Stimulated activated CD4-positive, alpha-beta T cell treated with anti-CD3 and anti-CD28 coated beads, Interleukin-2, amount 100 ng/mL, for 24 hours (primary cell): ENCODE data around the gene ZNF778.
"Not testable (repeated sequence)": the region's sequence is repeated elsewhere in the genome, so short reads cannot be mapped to it uniquely, and the experiment has no call there.

Source experiments
- DNase-seq, 2 donors: peaks; one replicate each; pipeline ENCODE4 v3.0.0-alpha.2; 2020

ZNF778 gene

DNA sequence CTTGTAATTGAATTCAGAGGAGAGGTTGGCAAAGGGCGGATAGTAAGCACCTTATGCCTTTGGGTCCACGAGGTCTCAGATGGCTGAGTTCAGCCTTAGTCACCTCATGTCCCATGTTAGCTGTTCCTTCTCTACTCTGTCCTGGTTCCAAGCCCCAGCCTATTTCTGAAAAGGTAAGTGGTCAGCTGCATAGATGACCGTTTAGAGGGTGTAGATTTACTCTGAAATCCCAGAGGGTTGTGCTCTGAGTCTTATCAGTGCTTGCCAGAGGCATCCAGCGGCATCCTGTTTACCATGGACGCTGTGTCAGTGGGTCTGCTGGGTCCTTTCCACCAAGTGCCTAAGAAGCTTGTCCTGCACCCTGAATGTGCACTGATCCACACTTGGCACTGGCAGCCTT, 1.9 kb downstream of the ZNF778 start:
- DNase-seq, result no peak

DNA sequence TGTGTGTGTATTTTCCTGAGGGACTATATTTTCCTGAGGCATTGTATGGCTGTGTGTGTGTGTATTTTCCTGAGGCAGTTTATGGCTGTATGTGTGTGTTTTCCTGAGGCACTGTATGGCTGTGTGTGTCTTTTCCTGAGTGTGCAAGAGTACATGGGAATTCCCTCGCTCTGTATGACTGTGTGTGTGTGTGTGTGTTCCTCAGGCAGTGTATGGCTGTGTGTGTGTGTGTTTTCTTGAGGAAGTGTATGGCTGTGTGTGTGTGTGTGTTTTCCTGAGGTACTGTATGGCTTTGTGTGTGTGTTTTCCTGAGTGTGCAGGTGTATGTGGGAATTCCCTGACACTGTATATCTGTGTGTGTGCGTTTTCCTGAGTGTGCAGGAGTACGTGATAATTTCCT, 4.1 kb downstream of the ZNF778 start:
- DNase-seq, result no peak

DNA sequence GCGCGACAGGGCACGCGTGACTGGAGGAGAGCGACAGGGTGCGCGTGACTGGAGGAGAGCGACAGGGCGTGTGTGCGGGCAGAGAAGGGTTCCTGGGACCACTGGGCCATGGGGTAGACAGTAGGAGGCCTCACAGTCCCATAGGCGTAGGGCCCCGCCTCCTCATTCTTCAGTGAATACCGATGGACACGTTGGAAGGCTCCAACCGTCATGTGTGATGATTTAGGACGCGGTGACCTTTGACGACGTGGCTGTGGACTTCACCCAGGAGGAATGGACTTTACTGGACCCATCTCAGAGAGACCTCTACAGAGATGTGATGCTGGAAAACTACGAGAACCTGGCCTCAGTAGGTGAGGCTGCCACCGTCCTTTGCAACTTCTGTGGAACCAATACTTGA, 5.4 kb downstream of the ZNF778 start:
- DNase-seq, result no peak

DNA sequence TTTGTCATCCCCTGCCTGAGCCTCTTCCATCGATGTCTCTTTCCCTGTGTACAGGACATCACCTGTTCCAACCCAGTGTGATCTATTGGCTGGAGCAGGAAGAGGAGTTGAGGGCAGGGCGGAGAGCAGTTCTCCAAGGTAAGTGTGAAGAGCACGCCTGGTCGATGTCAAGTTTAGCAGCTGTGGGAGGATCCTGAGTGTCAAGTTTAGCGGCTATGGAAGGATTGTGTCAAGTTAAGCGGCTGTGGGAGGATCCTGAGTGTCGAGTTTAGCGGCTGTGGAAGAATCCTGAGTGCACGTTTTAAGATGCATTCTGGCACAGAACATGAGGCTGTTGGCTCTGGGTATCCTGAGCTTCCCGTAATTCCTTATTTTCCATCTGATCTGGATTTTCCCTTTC, 7.2 kb downstream of the ZNF778 start:
- no peak for DNase-seq

DNA sequence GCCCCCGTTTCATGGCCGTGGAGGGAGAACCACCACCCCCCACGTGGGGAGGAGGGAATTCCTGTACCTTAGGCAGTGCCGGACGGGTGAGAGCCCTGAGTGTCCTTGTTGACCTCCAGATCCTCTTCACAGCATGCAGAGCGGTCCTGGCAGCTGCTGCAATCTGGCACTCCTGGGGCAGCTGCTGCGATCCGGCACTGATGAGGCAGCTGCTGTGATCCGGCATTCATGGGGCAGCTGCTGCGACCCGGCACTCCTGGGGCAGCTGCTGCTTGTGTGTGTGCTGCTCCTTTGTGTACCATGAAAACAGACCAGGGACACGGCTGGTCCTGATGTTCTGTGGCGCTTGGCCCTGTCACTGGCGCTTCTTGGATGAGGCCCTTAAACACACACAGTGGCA, 12.8 kb downstream of the ZNF778 start:
- DNase-seq, result no peak

DNA sequence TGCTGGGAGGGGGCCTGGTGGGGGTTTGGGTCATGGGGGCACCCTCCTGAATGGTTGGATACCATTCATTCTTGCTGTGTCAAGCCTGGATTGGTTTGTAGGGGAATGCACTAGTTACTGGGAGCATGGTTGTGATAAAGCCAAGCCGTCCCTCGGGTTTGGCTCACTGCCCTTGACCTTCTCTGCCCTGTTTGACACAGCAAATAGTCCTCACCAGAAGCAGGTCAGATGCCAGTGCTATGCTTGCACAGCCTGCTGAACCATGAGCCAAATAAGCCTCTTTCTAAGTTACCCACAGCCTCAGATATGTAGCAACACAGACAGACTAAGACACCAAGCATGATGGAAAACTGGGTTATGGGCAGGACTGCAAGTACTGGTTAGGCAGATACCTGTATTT, 14.6 kb downstream of the ZNF778 start:
- no peak for DNase-seq

DNA sequence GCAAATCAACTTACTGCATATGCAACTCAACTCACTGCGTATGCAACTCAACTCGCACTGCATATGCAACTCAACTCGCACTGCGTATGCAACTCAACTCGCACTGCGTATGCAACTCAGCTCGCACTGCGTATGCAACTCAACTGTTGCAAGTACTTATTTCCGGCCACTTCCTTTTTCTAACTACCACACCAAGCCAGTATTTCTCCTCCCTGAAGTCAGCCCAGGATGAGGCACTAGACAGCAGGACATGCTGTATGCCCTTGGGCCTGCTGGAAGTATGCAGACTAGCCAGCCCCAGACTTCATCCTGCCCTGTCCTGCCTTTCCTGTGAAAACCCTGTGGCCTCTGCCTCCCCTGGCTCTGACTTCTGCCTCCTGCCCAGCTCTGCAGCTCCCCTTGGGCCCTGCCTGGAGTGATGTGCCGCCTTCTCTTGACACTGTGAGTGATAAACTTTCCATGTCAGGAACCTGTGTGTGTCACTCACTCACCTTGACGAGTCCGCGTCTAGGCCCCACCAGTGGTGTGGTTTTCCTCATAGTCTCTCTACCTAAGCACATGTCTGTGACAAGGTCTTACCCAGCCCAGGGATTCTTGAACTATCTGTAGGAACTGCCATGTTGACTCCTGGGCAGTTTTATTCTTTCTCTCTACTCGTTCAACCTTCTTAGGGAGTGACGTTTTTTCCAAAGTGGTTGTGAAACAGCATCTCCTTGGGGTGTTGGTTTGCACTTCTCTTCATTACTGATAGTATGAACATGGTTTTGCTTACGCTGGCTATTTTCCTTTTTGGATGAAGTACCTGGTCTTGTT, 16.4 kb downstream of the ZNF778 start:
- DNase-seq, result no peak

DNA sequence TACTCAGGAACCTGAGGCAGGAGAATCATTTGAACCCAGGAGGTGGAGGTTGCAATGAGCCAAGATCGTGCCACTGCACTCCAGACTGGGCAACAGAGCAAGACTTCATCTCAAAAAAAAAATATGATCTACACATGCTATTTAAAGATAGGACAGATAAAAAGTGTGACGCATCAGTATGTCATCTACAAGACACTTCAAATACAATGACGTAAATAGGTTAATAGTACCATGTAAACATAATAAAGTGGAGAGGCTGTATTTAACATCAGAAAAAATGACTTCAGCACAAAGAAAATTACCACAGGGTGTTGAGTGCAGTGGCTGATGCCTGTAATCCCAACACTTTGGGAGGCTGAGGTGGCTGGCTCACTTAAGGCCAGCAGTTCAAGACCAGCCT, 20.2 kb downstream of the ZNF778 start:
- DNase-seq, result no peak

DNA sequence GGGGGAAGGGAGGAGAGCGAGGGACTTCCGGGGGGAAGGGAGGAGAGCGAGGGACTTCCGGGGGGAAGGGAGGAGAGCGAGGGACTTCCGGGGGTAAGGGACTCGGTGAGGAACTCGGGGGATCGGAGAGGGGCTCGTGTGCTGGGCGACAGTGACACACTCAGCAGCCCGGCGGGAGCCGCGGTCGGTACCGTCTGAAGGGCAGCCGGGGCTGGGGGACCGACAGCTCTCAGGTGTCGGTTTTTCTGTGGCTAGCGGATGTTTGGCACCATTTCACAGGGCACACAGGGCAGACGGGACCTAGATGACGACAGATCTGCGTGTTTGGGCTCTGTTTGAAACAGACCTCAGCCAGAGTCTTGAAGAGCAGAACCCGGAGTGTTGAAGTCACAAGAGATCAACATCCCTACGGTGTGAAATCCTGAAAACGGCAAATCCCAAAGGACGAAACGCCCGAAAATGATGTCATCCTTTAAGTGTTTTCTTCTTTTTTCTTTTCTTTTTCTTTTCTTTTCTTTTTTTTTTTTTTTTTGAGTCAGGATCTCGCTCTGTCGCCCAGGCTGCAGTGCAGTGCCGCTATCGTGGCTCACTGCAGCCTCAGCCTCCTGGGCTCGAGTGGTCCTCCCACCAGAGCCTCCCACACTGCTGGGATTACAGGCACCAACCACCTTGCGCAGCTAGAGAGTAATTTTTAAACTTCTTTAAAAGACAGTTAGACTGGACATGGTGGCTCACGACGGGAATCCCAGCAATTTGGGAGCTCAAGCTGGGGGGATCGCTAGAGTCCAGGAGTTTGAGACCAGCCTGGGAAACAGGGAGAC, 23.9 kb downstream of the ZNF778 start:
- peak; percentile 67 to 76 for DNase-seq

DNA sequence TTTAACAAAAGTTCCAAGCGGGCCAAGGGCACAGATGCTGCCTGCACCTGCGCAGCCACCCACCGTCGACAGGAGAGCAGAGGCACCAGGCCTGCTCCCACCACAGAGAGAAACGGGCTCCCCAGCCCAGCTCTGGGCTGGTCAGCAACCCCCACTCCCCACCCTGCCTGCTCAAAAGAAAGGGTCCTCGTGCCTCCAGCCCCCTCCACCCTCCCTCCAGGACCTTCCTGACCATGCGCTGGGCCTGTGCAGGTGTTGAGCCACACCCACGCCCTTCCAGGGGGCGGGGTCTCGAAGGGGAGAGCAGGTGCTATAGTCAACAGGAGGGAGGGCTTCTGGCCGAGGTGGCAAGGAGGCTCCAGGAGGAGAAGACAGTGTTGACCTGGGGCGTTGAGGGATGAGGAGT, 25.3 kb downstream of the ZNF778 start:
- no peak for DNase-seq

DNA sequence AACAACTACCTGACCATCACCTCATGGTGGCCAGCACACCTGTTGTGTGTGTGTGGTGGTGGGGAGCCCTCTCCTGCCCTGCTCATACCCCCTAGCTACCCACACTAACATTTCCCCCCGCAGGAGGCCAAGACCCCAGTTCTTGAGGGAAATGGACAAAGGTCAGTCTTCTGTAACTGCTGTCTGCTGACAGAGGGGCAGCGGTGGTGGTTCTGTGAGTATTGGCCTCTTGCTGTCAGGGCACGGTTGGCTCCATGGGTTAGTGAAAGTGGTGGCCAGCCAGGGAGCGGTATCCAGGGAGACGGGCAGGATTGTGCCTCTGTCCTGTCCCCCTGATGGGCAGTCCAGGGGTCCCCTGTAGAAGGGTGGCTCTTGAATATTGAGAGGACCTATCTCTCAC, 26.2 kb downstream of the ZNF778 start:
- DNase-seq, result no peak

DNA sequence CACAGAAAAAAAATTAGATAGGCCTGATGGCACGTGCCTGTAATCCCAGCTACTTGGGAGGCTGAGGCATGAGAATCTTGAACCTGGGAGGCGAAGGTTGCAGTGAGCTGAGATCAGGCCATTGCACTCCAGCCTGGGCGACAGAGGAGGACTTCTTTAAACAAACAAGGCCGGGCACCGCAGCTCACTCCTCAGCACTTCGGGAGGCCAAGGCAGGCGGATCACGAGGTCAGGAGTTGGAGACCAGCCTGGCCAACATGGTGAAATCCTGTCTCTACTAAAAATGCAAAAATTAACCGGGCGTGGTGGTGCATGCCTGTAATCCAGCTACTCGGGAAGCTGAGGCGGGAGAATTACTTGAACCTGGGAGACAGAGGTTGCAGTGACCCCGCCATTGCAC, 26.8 kb downstream of the ZNF778 start:
- not testable (repeated sequence) for DNase-seq

DNA sequence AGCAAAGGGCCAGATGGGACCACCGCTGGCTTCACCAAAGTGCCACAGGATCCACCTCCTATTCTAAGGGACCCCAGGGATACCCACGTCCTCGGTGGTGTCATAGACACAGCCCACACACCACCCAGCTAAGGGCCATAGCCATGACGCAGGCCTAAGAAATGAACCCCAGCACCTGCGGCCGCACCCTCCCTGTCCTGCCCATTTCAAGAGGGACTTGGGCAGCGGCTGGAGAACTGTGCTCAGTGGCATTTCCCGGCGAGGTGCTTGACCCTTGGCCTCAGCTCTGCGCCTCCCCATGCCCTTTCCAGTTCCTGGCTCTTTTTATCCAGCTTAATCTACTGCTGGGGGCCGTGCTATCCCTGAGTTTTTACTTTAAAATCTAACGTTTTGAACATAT, 27.3 kb downstream of the ZNF778 start:
- no peak for DNase-seq

DNA sequence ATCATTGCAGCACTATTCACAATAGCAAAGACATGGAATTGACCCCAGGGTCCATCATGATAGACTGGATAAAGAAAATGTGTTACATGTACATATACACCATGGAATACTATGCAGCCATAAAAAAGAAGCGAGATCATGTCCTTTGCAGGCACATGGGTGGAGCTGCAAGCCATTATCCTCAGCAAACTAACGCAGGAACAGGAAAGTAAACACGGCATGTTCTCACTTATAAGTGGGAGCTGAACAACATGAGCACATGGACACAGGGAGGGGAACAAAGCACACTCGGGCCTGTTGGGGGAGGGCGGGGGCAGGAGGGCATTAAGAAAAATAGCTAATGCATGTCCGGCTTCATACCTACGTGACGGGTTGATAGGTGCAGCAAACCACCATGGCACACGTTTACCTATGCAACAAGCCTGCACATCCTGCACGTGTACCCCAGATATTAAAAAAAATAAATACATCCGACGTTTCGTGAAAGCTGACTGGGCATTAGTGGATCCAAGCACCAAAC, 28.9 kb downstream of the ZNF778 start:
- no peak for DNase-seq

DNA sequence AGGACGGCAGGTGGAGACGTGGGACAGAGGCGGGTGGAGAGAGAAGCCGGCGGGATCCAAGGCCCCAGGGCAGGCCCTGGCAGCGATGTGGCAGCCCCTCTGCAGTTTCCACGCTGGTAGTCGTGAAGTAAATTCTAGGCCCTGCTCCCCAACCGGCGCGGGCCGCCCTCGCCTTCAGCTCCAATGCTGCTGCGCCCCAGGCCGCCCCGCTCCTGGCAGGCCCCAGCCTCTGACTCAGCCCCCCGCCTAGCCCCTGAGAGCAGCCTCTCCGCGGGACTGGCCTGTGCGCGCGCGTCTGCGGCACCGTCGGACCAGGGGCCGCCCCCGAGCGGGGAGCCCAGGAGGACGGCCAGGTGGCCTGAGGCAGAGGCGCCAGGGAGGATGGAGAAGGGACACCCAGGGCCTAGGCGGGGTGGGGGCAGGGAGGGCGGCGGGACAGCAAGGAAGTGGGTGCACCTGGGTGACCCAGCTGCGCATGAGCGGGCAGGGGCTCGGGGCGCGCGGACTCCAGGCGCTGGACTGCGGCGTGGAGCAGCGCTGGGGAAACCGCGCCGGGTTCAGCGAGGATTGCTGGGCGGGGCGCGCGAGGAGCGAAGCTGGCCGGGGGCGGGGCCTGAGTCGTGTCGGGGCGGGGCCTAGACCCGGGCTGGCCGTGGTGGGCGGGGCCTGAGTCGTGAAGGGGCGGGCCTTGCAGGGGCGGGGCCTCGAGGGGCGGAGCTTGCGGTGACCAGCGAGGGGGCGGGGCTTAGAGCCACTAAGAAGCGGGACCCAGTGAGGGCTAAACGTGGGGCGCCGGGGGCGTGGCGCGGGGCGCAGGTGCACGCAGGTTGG, 29.6 kb downstream of the ZNF778 start:
- DNase-seq, result peak; percentile 97 to 98

DNA sequence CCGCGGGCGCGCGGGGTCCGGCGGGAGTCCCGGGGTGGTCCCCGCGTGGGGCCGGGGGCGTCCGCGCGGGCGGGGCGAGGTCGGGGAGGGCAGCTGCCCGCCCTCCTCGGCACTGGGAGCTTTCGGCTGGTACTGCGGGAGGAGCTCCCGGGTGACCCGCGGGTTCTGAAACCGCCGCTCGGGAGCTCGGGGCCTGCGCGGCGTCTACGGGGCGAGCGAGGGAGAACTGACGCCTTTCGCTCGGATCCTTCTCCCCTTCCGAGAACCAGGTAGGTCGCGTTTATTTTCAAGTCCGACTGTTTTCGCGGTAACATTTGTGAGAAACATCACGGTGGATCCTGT, 30.2 kb downstream of the ZNF778 start:
- not testable (repeated sequence) for DNase-seq

DNA sequence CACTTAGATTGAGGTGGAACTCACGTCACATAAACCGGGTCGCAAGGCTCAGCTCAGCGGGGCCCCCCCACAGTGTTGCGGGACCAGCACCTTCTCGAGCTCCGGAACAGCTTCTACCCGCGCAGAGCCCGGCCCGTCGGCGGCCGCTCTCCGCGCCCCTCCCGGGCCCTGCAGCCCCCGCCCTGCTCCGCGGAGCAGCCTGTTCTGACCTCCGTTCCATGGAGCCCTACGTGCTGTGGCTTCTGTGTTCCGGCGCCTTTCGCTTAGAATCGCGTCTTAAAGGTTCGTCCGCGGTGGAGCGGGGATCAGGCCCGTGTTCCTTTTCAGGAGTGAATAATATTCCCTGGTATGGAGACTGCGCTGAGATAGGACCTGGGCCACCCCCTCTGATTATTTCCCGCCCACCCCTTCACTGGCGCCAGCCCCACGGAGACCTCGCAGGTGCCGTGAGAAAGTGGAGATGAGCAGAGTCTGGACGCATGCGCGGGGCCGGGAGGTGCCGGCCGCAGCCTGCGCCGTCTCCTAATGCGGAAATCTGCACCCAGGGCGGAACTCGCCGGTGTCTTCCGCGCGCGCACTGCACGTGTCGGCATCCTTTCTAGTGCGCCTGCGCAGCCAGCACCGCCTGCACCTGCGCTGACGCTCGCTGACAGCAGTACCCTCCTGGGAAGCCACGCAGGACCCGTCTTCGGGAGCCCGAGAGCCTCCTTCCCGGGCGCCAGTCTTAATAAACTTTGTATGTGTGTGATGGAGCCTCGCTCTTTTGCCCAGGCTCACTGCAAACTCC, 30.9 kb downstream of the ZNF778 start:
- no peak for DNase-seq

DNA sequence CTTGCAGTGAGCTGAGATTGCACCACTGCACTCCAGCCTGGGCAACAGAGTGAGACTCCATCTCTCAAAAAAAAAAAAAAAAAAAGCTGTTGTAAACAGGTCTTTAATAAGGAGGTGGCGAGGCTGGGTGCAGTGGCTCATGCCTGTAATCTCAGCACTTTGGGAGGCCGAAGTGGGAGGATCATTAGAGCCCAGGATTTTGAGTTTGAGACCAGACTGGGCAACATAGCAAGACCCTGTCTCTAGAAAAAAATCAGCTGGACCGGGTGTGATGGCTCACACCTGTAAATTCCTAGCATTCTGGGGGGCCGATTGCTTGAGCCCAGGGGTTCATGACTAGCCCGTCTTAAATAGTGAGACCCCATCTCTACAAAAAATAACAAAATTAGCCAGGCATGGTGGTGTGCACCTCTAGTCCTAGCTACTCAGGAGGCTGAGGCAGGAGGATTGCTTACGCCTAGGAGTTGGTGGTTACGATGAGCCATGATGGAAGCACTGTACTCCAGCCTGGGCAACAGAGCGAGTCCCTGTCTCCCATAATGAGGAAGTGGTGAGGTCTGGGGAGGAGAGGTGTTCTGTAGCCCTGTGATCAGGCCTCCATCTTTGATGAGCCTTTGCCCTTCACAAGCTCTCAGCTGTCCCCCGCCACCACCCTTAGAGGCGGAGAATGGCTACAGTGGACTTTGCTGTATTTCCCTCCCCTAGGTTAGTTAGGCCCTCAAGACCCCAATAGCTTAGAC, 36.2 kb downstream of the ZNF778 start:
- no peak for DNase-seq

DNA sequence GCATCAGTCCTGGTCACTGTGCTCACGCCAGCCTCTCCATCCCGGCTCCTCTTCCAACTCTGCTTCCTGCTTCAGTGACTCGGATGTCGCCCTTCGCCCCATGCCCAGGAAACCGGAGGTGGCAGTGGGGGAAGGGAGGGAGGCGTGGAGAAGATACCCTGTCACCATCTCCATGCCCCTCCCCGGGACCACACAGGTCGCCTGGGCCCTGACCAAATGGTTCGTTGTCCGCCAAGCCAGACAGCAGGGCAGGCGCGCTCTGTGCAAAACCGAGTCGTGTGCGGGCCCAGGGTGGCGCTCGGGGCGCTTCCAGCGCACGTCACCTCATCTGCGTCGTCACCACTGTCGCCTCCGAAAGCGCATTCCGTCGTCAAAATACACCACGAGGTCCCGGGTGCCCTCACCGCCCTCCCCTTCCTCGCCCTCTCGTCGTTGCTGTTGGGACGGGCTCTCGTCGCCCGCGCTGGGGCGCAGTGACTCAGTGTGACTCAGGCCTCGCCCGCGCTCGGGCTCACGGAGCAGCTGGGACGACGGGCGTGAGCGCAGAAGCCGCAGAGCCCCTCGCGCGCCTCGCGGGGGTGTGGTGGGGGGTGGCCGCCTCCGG, 39.2 kb downstream of the ZNF778 start:
- DNase-seq, result peak; percentile 80 to 82

DNA sequence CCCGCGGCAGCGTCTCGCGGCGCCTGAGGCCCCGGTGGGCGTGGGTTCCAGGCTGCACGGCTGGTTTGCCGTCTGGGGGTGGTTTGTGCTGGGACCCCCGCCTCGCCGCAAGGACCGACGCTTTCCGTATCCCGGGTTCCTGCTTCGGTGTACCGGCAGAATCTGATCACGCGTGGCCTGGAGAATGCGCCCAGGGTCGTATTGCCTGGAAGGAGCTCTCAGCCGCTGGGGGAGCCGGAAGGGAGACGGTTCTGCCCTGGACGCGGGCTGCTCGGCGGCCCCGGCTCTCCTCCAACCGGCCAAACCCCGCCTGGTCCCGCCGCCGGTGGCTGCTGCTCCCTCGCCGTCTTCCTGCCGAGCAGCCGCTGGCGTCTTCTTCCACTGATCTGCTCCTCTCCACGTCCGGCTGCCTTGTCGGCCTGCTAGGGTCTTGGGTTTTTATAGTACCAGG, 39.8 kb downstream of the ZNF778 start:
- DNase-seq, result peak in 1 of 2 donors; percentile 24
